RWPE1 (cell line): Measurements from ENCODE around the gene DTD1.
"Not testable (repeated sequence)": the region's sequence is repeated elsewhere in the genome, so short reads cannot be mapped to it uniquely, and the experiment has no call there.

Experiments
- CTCF ChIA-PET: fragments of 350-600 bp; sonication (Branson Sonifier 250); formaldehyde crosslinking; extraction: SDS; loops from one replicate; lab custom pipeline; 2021; lab: Yijun Ruan, JAX
- POLR2A ChIA-PET: fragments of 400-600 bp; formaldehyde crosslinking; extraction: SDS; loops from one replicate; lab custom pipeline; 2020; ENCODE audit warnings: antibody characterized with exemption; ENCODE audit not compliant: low non-redundant PET; lab: Yijun Ruan, JAX
- DNase-seq: peaks from one replicate; pipeline ENCODE4 v3.0.0; 2012; ENCODE audit warnings: low spot score
- H3K27ac ChIP-seq: fragments of 450-650 bp; 2 replicates; pipeline ENCODE4 v1.5.1; 2017
- CTCF ChIP-seq: fragments of 450-650 bp; conservative IDR thresholded peaks from 2 replicates; pipeline ENCODE4 v1.5.1; 2017; ENCODE audit warnings: low read depth, mild to moderate bottlenecking

Gene DTD1

GRCh38 chr20:18749528-18749927 is 161.7 kb downstream of the DTD1 start:
- ChIA-PET CTCF (no interaction called here), POLR2A (no interaction called here)
- DNase-seq, result no peak
- no peak overlapping the region for H3K27ac ChIP-seq
- no peak for TF ChIP-seq CTCF

- no peak overlapping the region for H3K27ac ChIP-seq
- no peak for DNase-seq
- no peak for TF ChIP-seq CTCF
- ChIA-PET POLR2A (no interaction called here), CTCF (interaction anchor here (0.7 kb wide), 1 partner anchor 18 kb away, joined by 6 read pairs; no protein-coding TSS in a partner anchor)
Observed at GRCh38 chr20:18750735-18751134, 162.9 kb downstream of the DTD1 start.

- no peak for TF ChIP-seq CTCF
- DNase-seq, result no peak
- no peak overlapping the region for H3K27ac ChIP-seq
- ChIA-PET POLR2A (no interaction called here), CTCF (interaction anchor here (0.6 to 0.9 kb wide), 2 partner anchors 30 to 56 kb away, joined by 3 read pairs; no protein-coding TSS in a partner anchor)
Observed at GRCh38 chr20:18754030-18754652, 166.3 kb downstream of the DTD1 start.

GRCh38 chr20:18754653-18755045 is 166.8 kb downstream of the DTD1 start:
- DNase-seq, result no peak
- no peak for TF ChIP-seq CTCF
- H3K27ac ChIP-seq, result no peak overlapping the region
- ChIA-PET POLR2A (no interaction called here), CTCF (interaction anchor here (0.9 kb wide), 1 partner anchor 30 kb away, joined by 3 read pairs; no protein-coding TSS in a partner anchor)

DNA sequence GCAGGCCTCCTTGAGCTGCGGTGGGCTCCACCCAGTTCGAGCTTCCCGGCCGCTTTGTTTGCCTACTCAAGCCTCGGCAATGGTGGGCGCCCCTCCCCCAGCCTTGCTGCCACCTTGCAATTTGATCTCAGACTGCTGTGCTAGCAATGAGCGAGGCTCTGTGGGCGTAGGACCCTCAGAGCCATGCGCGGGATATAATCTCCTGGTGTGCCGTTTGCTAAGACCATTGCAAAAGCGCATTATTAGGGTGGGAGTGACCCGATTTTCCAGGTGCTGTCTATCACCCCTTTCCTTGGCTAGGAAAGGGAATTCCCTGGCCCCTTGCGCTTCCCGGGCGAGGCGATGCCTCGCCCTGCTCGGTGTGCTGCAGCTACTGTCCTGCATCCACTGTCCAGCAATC is 173.0 kb downstream of the DTD1 start:
- DNase-seq, POLR2A ChIA-PET, CTCF ChIA-PET, H3K27ac ChIP-seq: not testable (repeated sequence)

- H3K27ac ChIP-seq, result no peak overlapping the region
- ChIA-PET CTCF (interaction anchor here (0.7 to 1.0 kb wide), 2 partner anchors 16 to 21 kb away, joined by 4 to 6 read pairs; no protein-coding TSS in a partner anchor), POLR2A (no interaction called here)
- no peak for TF ChIP-seq CTCF
- no peak for DNase-seq
Observed at GRCh38 chr20:18767676-18768075, 179.8 kb downstream of the DTD1 start.

DNA sequence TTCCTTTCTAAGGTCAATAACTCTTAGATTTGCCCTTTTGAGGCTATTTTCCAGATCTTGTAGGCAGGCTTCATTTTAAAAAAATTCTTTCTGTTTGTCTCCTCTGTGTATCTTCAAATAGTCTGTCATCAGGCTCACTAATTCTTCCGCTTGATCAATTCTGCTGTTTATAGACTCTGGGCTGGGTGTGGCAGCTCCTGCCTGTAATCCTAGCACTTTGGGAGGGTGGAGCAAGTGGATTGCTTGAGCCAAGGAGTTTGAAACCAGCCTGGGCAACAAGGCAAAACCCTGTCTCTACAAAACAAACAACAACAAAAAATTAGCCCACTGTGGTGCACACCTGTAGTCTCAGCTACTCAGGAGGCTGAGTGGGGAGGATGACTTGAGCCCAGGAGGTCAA is 185.7 kb downstream of the DTD1 start:
- TF ChIP-seq CTCF, result no peak
- CTCF ChIA-PET, result no interaction called here
- no peak overlapping the region for H3K27ac ChIP-seq
- no peak for DNase-seq
- POLR2A ChIA-PET, result no interaction called here
